Stomach (tissue), 9 donors: ENCODE data around the gene BTN2A1. TPM values are rescaled to one million over a fixed set of nuclear protein-coding genes. Genes with fewer than 3 reads are reported as not detected.
"Not testable (repeated sequence)": the region's sequence is repeated elsewhere in the genome, so short reads cannot be mapped to it uniquely, and the experiment has no call there.

Experiments used
- DNase-seq, 2 donors: peaks; one replicate each; pipeline versions ENCODE4 v3.0.0 to v3.0.0-alpha.2; 2013 to 2019
- H3K27ac ChIP-seq, 5 donors: fragments of 200-600 bp in 4 of 5; sonication (generic) in 4 of 5; one replicate each; pipeline ENCODE4 v1.5.1; 2013 to 2019; ENCODE audit warnings: mild to moderate bottlenecking in 1 of 5, moderate library complexity in 1 of 5
- H3K27me3 ChIP-seq, 3 donors: fragments of 200-600 bp; sonication (generic); one replicate each; pipeline ENCODE4 v1.5.1; 2017 to 2019; ENCODE audit warnings: mixed run types in 1 of 3
- H3K36me3 ChIP-seq, 4 donors: fragments of 200-600 bp; sonication (generic); 1 replicate in 3 of 4; 2 replicates in 1 of 4; pipeline ENCODE4 v1.5.1; 2016 to 2019
- H3K4me1 ChIP-seq, 4 donors: fragments of 200-600 bp; sonication (generic); one replicate each; pipeline ENCODE4 v1.5.1; 2016 to 2019
- H3K4me3 ChIP-seq, 4 donors: fragments of 200-600 bp; sonication (generic) in 3 of 4; one replicate each; pipeline ENCODE4 v1.5.1; 2016 to 2019; ENCODE audit warnings: mild to moderate bottlenecking in 1 of 4
- H3K9me3 ChIP-seq, 4 donors: fragments of 200-600 bp; sonication (generic); one replicate each; pipeline ENCODE4 v1.5.1; 2016 to 2019
- EP300 ChIP-seq: sonication (generic); formaldehyde crosslinking; IDR thresholded peaks from one replicate; pipeline ENCODE4 v1.6.1; 2017; ENCODE audit warnings: antibody characterized with exemption
- POLR2A ChIP-seq, 4 donors: fragments of 450-650 bp; IDR thresholded peaks; one replicate each; pipeline ENCODE4 v1.6.1; 2016; ENCODE audit warnings: antibody characterized with exemption in 4 of 4, control low read depth in 2 of 4, mild to moderate bottlenecking in 1 of 4, moderate library complexity in 1 of 4
- POLR2AphosphoS5 ChIP-seq, 3 donors: sonication (generic); formaldehyde crosslinking; IDR thresholded peaks; one replicate each; pipeline ENCODE4 v1.6.1; 2016; ENCODE audit warnings: antibody characterized with exemption in 3 of 3
- WGBS, 5 donors: extraction: QIAGEN DNeasy Blood & Tissue Kit in 3 of 5; methylation state at CpG; one replicate each; pipeline versions ENCODE4 v1.1.5 to v1.1.7; 2013 to 2018; 5-methylcytosine and 5-hydroxymethylcytosine counted together
- intact Hi-C: fragments of 100-400 bp; cut with DNase I; formaldehyde crosslinking; loops from one replicate; pipeline ENCODE4 v1.15.1; 2023; ENCODE audit warnings: low total_unique reads
- polyA plus RNA-seq, 3 donors: library from polyadenylated mRNA; stranded (reverse); fragments of 200-250 nt; gene quantifications; one replicate each; pipeline ENCODE4 v1.2.3, GENCODE V29; 2013
- total RNA-seq, 5 donors: library from RNA; depleted of rRNA; stranded (reverse); fragments of >200 nt; gene quantifications; one replicate each; pipeline versions ENCODE4 v1.1.0 to v1.2.3, GENCODE V29; 2014 to 2016
- TF ChIP-seq, protein P1 (sequence below), 7 experiments: fragments of 450-650 bp in 4 of 7; fragments of 200-600 bp in 3 of 7; sonication (generic) in 3 of 7; IDR thresholded peaks; one replicate each; pipeline ENCODE4 v1.5.1; 2016 to 2019; ENCODE audit warnings: antibody characterized with exemption in 7 of 7, control low read depth in 2 of 7, mild to moderate bottlenecking in 1 of 7
- donor health status: healthy with polysubstance abuse.
- donor health status: Bipolar disorder and iron deficiency.
- donor health status: healthy.

BTN2A1 gene
- total and polyA plus RNA-seq, 8 donors = 2.9 to 16.9 (median 10.7) TPM

DNA sequence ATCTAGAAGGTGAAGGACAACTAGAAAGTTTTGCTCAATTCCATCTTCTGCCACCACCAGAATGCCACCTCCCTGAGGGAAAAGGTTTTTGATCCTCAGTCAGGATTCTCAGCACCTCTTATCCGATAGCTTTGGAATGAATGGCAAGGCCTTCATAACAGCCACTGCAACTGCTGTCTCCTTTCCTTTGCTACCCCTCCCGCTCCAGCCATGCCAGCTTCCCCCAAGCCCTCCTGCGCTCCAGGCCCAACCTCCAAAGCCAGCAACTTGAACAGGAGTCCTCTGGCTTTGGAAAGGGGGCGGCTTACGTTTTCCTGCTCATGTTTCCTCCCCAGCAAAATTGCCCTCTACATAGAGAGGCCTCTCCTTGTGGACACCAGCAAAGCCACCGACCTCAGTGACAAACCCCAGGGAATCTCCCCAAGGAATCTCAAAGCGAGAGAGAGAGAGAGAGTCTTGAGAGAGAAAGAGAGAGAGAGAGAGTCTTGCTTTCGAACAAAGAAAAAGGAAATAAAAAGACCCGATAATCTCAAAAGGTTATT is 420 bp upstream of the BTN2A1 start:
- intact Hi-C loops = no loop called here
- TF ChIP-seq POLR2A (IDR thresholded peaks at IDR 0.05) (no peak), POLR2AphosphoS5 (IDR thresholded peaks at IDR 0.05) (no peak), EP300 (no peak)
- TF ChIP-seq, protein P1, sequence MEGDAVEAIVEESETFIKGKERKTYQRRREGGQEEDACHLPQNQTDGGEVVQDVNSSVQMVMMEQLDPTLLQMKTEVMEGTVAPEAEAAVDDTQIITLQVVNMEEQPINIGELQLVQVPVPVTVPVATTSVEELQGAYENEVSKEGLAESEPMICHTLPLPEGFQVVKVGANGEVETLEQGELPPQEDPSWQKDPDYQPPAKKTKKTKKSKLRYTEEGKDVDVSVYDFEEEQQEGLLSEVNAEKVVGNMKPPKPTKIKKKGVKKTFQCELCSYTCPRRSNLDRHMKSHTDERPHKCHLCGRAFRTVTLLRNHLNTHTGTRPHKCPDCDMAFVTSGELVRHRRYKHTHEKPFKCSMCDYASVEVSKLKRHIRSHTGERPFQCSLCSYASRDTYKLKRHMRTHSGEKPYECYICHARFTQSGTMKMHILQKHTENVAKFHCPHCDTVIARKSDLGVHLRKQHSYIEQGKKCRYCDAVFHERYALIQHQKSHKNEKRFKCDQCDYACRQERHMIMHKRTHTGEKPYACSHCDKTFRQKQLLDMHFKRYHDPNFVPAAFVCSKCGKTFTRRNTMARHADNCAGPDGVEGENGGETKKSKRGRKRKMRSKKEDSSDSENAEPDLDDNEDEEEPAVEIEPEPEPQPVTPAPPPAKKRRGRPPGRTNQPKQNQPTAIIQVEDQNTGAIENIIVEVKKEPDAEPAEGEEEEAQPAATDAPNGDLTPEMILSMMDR (IDR thresholded peaks at IDR 0.05) = no peak
- Histone ChIP-seq H3K36me3 (peaks cover 10 to 25% (median 17%) of the 10 kb centered on the region in 4 donors), H3K4me1 (peaks cover 34 to 50% (median 41%) of the 10 kb centered on the region in 4 donors), H3K27ac (peak overlapping the region; percentile 70 to 98 (median 93)), H3K9me3 (no peaks in the 10 kb centered on the region), H3K27me3 (no peaks in the 10 kb centered on the region), H3K4me3 (peak overlapping the region; percentile 63 to 83 (median 76))
- WGBS, 5 donors = 8 to 16% (median 15%) methylated on average over 9 of the region's 9 CpGs
- DNase-seq = peak in 1 of 2 donors; percentile 76

DNA sequence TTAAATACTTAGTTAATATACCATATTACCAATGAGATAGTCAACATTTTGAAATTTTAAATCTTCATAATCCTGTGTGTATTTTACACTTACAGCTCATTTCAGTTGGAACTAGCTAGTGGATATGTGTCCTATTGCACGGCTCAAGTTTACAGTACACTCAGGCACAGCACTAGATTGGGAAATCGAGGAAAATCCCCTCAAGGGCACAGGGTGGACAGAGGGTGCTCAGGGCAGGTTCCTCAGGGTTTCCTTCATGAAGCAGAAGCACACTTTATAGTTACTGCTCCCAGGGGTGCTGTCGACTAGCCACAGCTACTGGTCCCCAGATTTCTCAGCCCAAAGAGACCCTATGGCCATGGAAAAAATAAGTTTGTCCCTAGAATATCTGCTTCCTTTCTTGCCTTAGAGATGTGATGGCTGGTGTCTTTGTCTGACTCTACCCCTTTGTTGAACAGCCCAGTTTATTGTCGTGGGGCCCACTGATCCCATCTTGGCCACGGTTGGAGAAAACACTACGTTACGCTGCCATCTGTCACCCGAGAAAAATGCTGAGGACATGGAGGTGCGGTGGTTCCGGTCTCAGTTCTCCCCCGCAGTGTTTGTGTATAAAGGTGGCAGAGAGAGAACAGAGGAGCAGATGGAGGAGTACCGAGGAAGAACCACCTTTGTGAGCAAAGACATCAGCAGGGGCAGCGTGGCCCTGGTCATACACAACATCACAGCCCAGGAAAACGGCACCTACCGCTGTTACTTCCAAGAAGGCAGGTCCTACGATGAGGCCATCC is 1.5 kb downstream of the BTN2A1 start:
- no peak for DNase-seq
- H3K27ac ChIP-seq = no peak overlapping the region
- H3K9me3 ChIP-seq = no peaks in the 10 kb centered on the region
- no peaks in the 10 kb centered on the region for H3K27me3 ChIP-seq
- peaks cover 28 to 44% (median 36%) of the 10 kb centered on the region in 4 donors for H3K36me3 ChIP-seq
- intact Hi-C loops = no loop called here
- peak overlapping the region; percentile 63 to 83 (median 76) for H3K4me3 ChIP-seq
- TF ChIP-seq POLR2AphosphoS5 (IDR thresholded peaks at IDR 0.05) (no peak), POLR2A (IDR thresholded peaks at IDR 0.05) (no peak), EP300 (no peak)
- TF ChIP-seq, protein P1 (IDR thresholded peaks at IDR 0.05) = no peak
- WGBS, 5 donors = 79 to 86% (median 82%) methylated on average over 16 of the region's 16 CpGs
- H3K4me1 ChIP-seq = peaks cover 34 to 59% (median 44%) of the 10 kb centered on the region in 4 donors

DNA sequence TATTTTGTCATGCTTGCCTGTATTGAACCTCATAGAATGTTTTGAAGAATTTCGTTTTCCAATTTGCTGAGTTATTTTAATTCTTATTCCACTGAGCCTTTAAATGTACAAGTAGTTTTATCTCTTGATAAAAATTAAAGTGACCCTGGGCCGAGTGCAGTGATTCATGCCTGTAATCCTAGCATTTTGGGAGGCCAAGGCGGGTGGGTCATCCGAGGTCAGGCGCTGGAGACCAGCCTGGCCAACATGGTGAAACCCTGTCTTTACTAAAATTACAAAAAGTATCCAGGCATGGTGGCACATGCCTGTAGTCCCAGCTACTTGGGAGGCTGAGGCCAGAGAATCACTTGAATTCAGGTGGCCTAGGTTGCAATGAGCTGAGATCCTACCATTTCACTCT is 3.6 kb downstream of the BTN2A1 start:
- H3K27ac ChIP-seq, H3K9me3 ChIP-seq, intact Hi-C loops, DNase-seq, H3K27me3 ChIP-seq: not testable (repeated sequence)
- H3K4me1 ChIP-seq = peaks cover 34 to 64% (median 44%) of the 10 kb centered on the region in 4 donors
- H3K4me3 ChIP-seq = peak overlapping the region in 2 of 4 donors; percentile 63 to 83
- H3K36me3 ChIP-seq = peaks cover 50 to 65% (median 57%) of the 10 kb centered on the region in 4 donors
- WGBS, 5 donors = 73 to 79% (median 76%) methylated on average over 5 of the region's 5 CpGs

DNA sequence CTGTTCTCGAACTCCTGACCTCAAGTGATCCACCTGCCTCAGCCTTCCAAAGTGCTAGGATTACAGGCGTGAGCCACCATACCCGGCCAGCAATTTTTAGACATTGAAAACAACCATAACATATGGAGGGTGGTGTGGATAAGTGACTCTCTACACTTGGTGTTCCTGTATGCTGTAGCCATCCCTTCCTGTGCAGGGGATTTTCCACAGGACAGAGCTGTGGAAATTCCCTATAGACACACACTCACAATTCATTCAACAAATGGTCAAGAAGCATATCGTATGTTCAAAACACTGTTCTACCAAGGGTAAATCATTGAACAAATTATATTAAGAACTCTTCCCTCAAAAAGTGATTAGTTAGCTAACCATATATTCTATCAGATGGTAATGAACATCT is 6.3 kb downstream of the BTN2A1 start:
- WGBS, 5 donors = 88 to 94% (median 92%) methylated on average over 4 of the region's 4 CpGs
- TF ChIP-seq EP300 (no peak), POLR2AphosphoS5 (IDR thresholded peaks at IDR 0.05) (no peak), POLR2A (IDR thresholded peaks at IDR 0.05) (no peak)
- TF ChIP-seq, protein P1 (IDR thresholded peaks at IDR 0.05) = no peak
- intact Hi-C loops = no loop called here
- H3K4me3 ChIP-seq = no peak overlapping the region
- peaks cover 28 to 52% (median 33%) of the 10 kb centered on the region in 4 donors for H3K4me1 ChIP-seq
- H3K36me3 ChIP-seq = peaks cover 75 to 92% (median 84%) of the 10 kb centered on the region in 4 donors
- no peaks in the 10 kb centered on the region for H3K9me3 ChIP-seq
- DNase-seq = no peak
- H3K27me3 ChIP-seq = no peaks in the 10 kb centered on the region
- no peak overlapping the region for H3K27ac ChIP-seq
